ENCODE data around the gene PIK3CB.

DNA sequence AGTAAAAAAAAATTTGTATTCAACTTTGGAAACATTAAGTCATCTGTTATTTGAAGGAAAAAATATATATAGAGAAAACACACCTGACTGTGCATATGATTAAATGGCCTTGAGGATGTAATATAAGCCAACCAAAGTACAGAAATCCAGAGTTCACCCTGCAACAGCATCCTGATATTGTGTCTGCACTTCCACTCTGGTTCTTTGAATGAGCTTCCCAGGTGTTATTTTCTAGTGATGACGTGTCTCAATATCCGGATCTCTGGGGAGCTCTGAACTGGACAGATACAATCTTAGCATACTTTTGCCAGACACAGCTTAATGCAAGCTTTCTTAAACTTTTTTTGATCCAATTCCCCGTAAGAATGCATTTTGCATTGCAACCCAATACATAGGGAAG lies 19.5 kb upstream of the PIK3CB start:
- no peak for TF ChIP-seq EZH2 (optimal IDR thresholded peaks at IDR 0.05; ENCODE audit: low read depth, low read length)
- TF ChIP-seq, protein P1, sequence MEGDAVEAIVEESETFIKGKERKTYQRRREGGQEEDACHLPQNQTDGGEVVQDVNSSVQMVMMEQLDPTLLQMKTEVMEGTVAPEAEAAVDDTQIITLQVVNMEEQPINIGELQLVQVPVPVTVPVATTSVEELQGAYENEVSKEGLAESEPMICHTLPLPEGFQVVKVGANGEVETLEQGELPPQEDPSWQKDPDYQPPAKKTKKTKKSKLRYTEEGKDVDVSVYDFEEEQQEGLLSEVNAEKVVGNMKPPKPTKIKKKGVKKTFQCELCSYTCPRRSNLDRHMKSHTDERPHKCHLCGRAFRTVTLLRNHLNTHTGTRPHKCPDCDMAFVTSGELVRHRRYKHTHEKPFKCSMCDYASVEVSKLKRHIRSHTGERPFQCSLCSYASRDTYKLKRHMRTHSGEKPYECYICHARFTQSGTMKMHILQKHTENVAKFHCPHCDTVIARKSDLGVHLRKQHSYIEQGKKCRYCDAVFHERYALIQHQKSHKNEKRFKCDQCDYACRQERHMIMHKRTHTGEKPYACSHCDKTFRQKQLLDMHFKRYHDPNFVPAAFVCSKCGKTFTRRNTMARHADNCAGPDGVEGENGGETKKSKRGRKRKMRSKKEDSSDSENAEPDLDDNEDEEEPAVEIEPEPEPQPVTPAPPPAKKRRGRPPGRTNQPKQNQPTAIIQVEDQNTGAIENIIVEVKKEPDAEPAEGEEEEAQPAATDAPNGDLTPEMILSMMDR (IDR thresholded peaks at IDR 0.05; ENCODE audit: low read length): no peak
- no peak for TF ChIP-seq EZH2phosphoT487 (IDR thresholded peaks at IDR 0.05; ENCODE audit: low read length)
